ENCODE results near the gene GDPD3. TPM values are rescaled to one million over a fixed set of nuclear protein-coding genes. Genes with fewer than 3 reads are reported as not detected.
A peak's percentile ranks its signal among the peaks of the same experiment; 100 is the strongest.

GDPD3 gene
- total and polyA plus RNA-seq, 2 donors, result 1.3 to 24.2 TPM

- WGBS, result 4% methylated on average over 44 of the region's 44 CpGs
- no peaks in the 10 kb centered on the region for H3K27me3 ChIP-seq (ENCODE audit: control insufficient read depth in 2 of 2, insufficient read depth in 1 of 2, low read length in 1 of 2)
- DNase-seq (ENCODE audit: low read depth in 6 of 9, low spot score in 9 of 9), result peak in 1 of 9 donors; percentile 52
Measured at GRCh38 chr16:30065943-30066760, 47.2 kb downstream of the GDPD3 start.

GRCh38 chr16:30065102-30065942, 48.0 kb downstream of the GDPD3 start, which contains the start of gene ALDOA:
TSS of gene ALDOA (plus strand) at chr16:30065760. CDS start at chr16:30066898, 1,138 bp downstream.
- peak; percentile 75 to 97 (median 92) for DNase-seq (ENCODE audit: low read depth in 6 of 9, low spot score in 9 of 9)
- under 1% methylated on average over 99 of the region's 99 CpGs for WGBS
- Histone ChIP-seq H3K27me3 (ENCODE audit: control insufficient read depth in 2 of 2, insufficient read depth in 1 of 2, low read length in 1 of 2) (no peaks in the 10 kb centered on the region), H3K27ac (ENCODE audit: low read depth in 1 of 2, low read length in 1 of 2) (peak within 1 kb of the TSS; percentile 97 to 99), H3K4me3 (ENCODE audit: low read length in 2 of 2) (peak within 1 kb of the TSS; percentile 76 to 89), H3K36me3 (ENCODE audit: control insufficient read depth in 2 of 2, insufficient read depth in 2 of 2, low read length in 1 of 2) (peaks cover 32 to 35% of the 10 kb centered on the region in 2 donors), H3K9me3 (ENCODE audit: control insufficient read depth in 2 of 2, insufficient read depth in 1 of 2, low read length in 1 of 2) (no peaks in the 10 kb centered on the region), H3K4me1 (ENCODE audit: control insufficient read depth in 2 of 2, insufficient read depth in 2 of 2, low read length in 2 of 2) (peaks cover 19 to 38% of the 10 kb centered on the region in 2 donors)

More at GRCh38 chr16:30065943-30066760, 47.2 kb downstream of the GDPD3 start:
- Histone ChIP-seq H3K4me1 (ENCODE audit: control insufficient read depth in 2 of 2, insufficient read depth in 2 of 2, low read length in 2 of 2) (peaks cover 19 to 35% of the 10 kb centered on the region in 2 donors), H3K4me3 (ENCODE audit: low read length in 2 of 2) (peak overlapping the region; percentile 76 to 89), H3K9me3 (ENCODE audit: control insufficient read depth in 2 of 2, insufficient read depth in 1 of 2, low read length in 1 of 2) (no peaks in the 10 kb centered on the region), H3K27ac (ENCODE audit: low read depth in 1 of 2, low read length in 1 of 2) (peak overlapping the region; percentile 97 to 99), H3K36me3 (ENCODE audit: control insufficient read depth in 2 of 2, insufficient read depth in 2 of 2, low read length in 1 of 2) (peaks cover 41 to 44% of the 10 kb centered on the region in 2 donors)

DNA sequence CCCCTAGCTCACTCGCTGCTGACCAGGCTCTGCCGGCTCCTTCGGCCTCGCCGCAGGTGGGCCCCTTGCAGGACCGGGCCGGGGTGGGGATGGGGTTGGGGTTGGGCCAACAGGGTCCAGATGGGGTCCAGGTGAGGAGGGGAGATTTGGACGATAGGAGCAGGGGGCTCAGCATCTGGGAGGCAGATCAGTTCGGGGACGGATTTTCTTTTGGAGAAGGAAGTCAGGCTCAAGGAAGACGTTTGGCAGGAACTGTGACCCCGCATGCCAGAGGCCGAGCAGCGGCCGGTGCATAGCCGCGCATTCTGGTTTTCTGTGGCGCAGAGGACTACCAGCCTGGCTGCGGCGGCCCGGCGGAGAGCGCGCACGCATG, 48.6 kb downstream of the GDPD3 start:
- Histone ChIP-seq H3K9me3 (ENCODE audit: control insufficient read depth in 2 of 2, insufficient read depth in 1 of 2, low read length in 1 of 2) (no peaks in the 10 kb centered on the region), H3K36me3 (ENCODE audit: control insufficient read depth in 2 of 2, insufficient read depth in 2 of 2, low read length in 1 of 2) (peaks cover 26 to 29% of the 10 kb centered on the region in 2 donors), H3K27ac (ENCODE audit: low read depth in 1 of 2, low read length in 1 of 2) (peak overlapping the region; percentile 97 to 99), H3K27me3 (ENCODE audit: control insufficient read depth in 2 of 2, insufficient read depth in 1 of 2, low read length in 1 of 2) (no peaks in the 10 kb centered on the region), H3K4me1 (ENCODE audit: control insufficient read depth in 2 of 2, insufficient read depth in 2 of 2, low read length in 2 of 2) (peaks cover 19 to 37% of the 10 kb centered on the region in 2 donors), H3K4me3 (ENCODE audit: low read length in 2 of 2) (peak overlapping the region; percentile 76 to 89)
- DNase-seq (ENCODE audit: low read depth in 6 of 9, low spot score in 9 of 9), result peak in 1 of 9 donors; percentile 20
- WGBS, result under 1% methylated on average over 25 of the region's 25 CpGs

GRCh38 chr16:30063893-30064728, 49.2 kb downstream of the GDPD3 start:
- no peaks in the 10 kb centered on the region for H3K9me3 ChIP-seq (ENCODE audit: control insufficient read depth in 2 of 2, insufficient read depth in 1 of 2, low read length in 1 of 2)
- H3K27ac ChIP-seq (ENCODE audit: low read depth in 1 of 2, low read length in 1 of 2), result peak overlapping the region; percentile 97 to 99
- H3K27me3 ChIP-seq (ENCODE audit: control insufficient read depth in 2 of 2, insufficient read depth in 1 of 2, low read length in 1 of 2), result no peaks in the 10 kb centered on the region
- peaks cover 19 to 31% of the 10 kb centered on the region in 2 donors for H3K4me1 ChIP-seq (ENCODE audit: control insufficient read depth in 2 of 2, insufficient read depth in 2 of 2, low read length in 2 of 2)
- DNase-seq (ENCODE audit: low read depth in 6 of 9, low spot score in 9 of 9), result peak in 6 of 9 donors; percentile 60 to 87 (median 68)
- WGBS, result 3% methylated on average over 27 of the region's 27 CpGs
- peaks cover 20 to 23% of the 10 kb centered on the region in 2 donors for H3K36me3 ChIP-seq (ENCODE audit: control insufficient read depth in 2 of 2, insufficient read depth in 2 of 2, low read length in 1 of 2)
- H3K4me3 ChIP-seq (ENCODE audit: low read length in 2 of 2), result peak overlapping the region; percentile 76 to 89

- 66% methylated on average over 12 of the region's 12 CpGs for WGBS
- DNase-seq (ENCODE audit: low read depth in 6 of 9, low spot score in 9 of 9), result no peak
- Histone ChIP-seq H3K27ac (ENCODE audit: low read depth in 1 of 2, low read length in 1 of 2) (peak overlapping the region; percentile 97 to 99), H3K4me1 (ENCODE audit: control insufficient read depth in 2 of 2, insufficient read depth in 2 of 2, low read length in 2 of 2) (peaks cover 19 to 27% of the 10 kb centered on the region in 2 donors), H3K36me3 (ENCODE audit: control insufficient read depth in 2 of 2, insufficient read depth in 2 of 2, low read length in 1 of 2) (peaks cover 13 to 16% of the 10 kb centered on the region in 2 donors), H3K27me3 (ENCODE audit: control insufficient read depth in 2 of 2, insufficient read depth in 1 of 2, low read length in 1 of 2) (no peaks in the 10 kb centered on the region), H3K4me3 (ENCODE audit: low read length in 2 of 2) (peak overlapping the region; percentile 76 to 89), H3K9me3 (ENCODE audit: control insufficient read depth in 2 of 2, insufficient read depth in 1 of 2, low read length in 1 of 2) (no peaks in the 10 kb centered on the region)
Measured at GRCh38 chr16:30063278-30063892, 50.0 kb downstream of the GDPD3 start.

- DNase-seq (ENCODE audit: low read depth in 6 of 9, low spot score in 9 of 9), result no peak
- 88% methylated on average over 2 of the region's 2 CpGs for WGBS
- no peaks in the 10 kb centered on the region for H3K9me3 ChIP-seq (ENCODE audit: control insufficient read depth in 2 of 2, insufficient read depth in 1 of 2, low read length in 1 of 2)
- H3K27ac ChIP-seq (ENCODE audit: low read depth in 1 of 2, low read length in 1 of 2), result no peak overlapping the region
- no peaks in the 10 kb centered on the region for H3K36me3 ChIP-seq (ENCODE audit: control insufficient read depth in 2 of 2, insufficient read depth in 2 of 2, low read length in 1 of 2)
- no peak overlapping the region for H3K4me3 ChIP-seq (ENCODE audit: low read length in 2 of 2)
- H3K4me1 ChIP-seq (ENCODE audit: control insufficient read depth in 2 of 2, insufficient read depth in 2 of 2, low read length in 2 of 2), result peaks cover 7 to 12% of the 10 kb centered on the region in 2 donors
- no peaks in the 10 kb centered on the region for H3K27me3 ChIP-seq (ENCODE audit: control insufficient read depth in 2 of 2, insufficient read depth in 1 of 2, low read length in 1 of 2)
Measured at GRCh38 chr16:30060836-30061554, 52.3 kb downstream of the GDPD3 start.

- DNase-seq (ENCODE audit: low read depth in 6 of 9, low spot score in 9 of 9), result no peak
- Histone ChIP-seq H3K27me3 (ENCODE audit: control insufficient read depth in 2 of 2, insufficient read depth in 1 of 2, low read length in 1 of 2) (no peaks in the 10 kb centered on the region), H3K9me3 (ENCODE audit: control insufficient read depth in 2 of 2, insufficient read depth in 1 of 2, low read length in 1 of 2) (no peaks in the 10 kb centered on the region), H3K27ac (ENCODE audit: low read depth in 1 of 2, low read length in 1 of 2) (no peak overlapping the region), H3K4me3 (ENCODE audit: low read length in 2 of 2) (no peak overlapping the region), H3K36me3 (ENCODE audit: control insufficient read depth in 2 of 2, insufficient read depth in 2 of 2, low read length in 1 of 2) (no peaks in the 10 kb centered on the region), H3K4me1 (ENCODE audit: control insufficient read depth in 2 of 2, insufficient read depth in 2 of 2, low read length in 2 of 2) (peaks cover 7 to 16% of the 10 kb centered on the region in 2 donors)
- 96% methylated on average over 4 of the region's 4 CpGs for WGBS
Measured at GRCh38 chr16:30060346-30060745, 53.0 kb downstream of the GDPD3 start.

Data from thymus (tissue), 11 donors.